ENCODE data around the gene ATP10B.
"Not testable (repeated sequence)": the region's sequence is repeated elsewhere in the genome, so short reads cannot be mapped to it uniquely, and the experiment has no call there.

ATP10B gene, protein sequence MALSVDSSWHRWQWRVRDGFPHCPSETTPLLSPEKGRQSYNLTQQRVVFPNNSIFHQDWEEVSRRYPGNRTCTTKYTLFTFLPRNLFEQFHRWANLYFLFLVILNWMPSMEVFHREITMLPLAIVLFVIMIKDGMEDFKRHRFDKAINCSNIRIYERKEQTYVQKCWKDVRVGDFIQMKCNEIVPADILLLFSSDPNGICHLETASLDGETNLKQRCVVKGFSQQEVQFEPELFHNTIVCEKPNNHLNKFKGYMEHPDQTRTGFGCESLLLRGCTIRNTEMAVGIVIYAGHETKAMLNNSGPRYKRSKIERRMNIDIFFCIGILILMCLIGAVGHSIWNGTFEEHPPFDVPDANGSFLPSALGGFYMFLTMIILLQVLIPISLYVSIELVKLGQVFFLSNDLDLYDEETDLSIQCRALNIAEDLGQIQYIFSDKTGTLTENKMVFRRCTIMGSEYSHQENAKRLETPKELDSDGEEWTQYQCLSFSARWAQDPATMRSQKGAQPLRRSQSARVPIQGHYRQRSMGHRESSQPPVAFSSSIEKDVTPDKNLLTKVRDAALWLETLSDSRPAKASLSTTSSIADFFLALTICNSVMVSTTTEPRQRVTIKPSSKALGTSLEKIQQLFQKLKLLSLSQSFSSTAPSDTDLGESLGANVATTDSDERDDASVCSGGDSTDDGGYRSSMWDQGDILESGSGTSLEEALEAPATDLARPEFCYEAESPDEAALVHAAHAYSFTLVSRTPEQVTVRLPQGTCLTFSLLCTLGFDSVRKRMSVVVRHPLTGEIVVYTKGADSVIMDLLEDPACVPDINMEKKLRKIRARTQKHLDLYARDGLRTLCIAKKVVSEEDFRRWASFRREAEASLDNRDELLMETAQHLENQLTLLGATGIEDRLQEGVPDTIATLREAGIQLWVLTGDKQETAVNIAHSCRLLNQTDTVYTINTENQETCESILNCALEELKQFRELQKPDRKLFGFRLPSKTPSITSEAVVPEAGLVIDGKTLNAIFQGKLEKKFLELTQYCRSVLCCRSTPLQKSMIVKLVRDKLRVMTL (N-terminal part only)

DNA sequence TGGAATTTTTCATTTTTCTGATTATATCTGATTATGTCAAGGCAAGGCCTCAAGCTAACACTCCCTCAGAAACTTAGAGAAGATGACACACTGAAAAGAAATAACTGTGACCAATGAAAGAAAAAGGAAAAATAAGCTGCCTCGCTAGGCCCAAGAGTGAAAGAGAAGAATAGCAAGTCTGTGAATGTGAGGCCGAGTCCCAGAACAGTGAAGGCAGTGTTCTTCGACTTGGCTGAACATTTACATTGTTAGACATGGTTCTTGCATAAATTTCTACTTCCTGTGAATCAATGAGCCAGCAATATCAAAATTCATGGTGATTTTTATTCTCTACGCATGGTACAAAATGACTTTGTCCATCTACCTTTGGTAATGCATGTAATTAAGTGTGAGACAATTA is at the start of gene ATP10B:
TSS of gene ATP10B (minus strand) at position 163 of the 400 bp plus-strand sequence. CDS start 164,137 bp downstream, outside the sequence.
- no peak for DNase-seq (ENCODE audit: low read depth in 2 of 2)

DNA sequence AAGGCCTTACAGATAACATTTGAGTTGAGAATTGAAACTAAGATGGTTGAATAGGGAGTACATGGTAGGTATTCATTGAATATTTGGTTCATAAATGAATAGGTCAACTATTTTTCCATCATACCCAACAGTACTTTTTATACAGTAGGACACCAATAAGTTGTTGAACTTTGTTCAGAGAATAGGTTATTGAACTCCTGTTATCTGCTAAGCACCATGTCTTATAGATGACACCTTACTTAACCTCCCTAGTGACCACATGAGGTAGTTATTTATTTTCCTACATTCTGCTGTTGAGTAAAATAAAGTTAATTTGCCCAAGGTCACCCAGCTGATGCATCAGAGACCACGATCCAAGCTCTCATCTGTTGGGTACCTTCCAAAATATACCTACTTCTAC is 49.6 kb upstream of the ATP10B start:
- no peak for DNase-seq (ENCODE audit: low read depth in 2 of 2)

DNA sequence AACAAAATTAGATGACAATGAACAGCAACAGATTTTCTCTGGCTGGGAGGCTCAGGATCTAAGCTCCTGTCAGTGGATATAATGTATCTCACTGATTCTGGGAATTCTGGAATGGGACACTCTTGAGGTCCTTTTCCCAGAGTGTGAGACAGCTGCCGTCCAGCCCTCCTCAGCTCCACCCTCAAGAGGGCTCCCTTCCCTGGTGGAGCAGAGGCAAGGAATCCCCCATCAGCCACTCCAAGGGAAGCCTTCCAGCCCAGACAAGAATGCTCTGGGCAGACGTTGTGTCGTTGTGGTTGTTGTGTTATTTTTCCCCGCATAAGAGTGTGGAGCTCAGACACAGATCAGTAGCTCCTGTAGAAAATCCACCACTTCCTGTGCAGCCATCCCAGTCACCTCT is 47.7 kb upstream of the ATP10B start:
- DNase-seq (ENCODE audit: low read depth in 2 of 2), result no peak

DNA sequence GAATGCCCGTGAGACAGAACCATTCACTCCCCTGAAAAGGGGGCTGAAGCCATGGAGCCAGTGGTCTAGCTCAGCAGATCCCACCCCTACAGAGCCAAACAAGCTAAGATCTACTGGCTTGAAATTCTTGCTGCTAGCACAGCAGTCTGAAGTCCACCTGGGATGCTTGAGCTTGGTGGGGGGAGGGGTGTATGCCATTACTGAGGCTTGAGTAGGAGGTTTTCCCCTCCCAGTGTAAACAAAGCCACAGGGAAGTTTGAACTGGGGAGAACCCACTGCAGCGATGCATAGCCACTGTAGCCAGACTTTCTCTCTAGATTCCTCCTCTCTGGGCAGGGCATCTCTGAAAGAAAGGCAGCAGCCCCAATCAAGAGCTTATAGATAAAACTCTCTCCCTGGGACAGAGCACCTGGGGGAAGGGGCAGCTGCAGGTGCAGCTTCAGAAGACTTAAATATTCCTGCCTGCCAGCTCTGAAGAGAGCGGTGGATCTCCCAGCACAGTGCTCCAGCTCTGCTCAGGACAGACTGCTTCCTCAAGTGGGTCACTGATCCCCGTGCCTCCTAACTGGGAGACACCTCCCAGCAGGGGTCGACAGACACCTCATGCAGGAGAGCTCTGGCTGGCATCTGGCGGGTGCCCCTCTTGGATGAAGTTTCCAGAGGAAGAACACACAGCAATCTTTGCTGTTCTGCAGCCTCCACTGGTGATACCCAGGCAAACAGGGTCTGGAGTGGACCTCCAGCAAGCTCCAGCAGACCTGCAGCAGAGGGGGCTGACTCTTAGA is 41.4 kb upstream of the ATP10B start:
- DNase-seq (ENCODE audit: low read depth in 2 of 2), result not testable (repeated sequence)

DNA sequence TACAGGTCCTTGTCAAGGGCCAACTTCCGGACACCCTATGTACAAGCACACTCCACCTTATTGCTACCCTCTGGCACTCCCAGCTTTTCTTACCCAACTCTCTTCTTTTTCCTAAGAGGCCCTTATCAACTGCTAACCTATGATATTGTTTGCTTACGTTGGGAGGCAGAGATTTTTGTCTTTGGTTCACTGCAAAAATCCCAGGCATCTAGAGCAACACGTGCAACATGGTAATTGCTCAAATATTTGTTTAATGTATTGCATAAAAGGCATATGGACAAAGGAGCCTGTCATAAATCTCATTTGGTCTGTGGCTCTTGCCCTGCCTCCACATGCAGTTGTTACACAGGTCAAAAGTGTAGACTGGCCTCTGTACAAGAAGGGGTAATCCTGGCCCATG is 35.8 kb upstream of the ATP10B start:
- no peak for DNase-seq (ENCODE audit: low read depth in 2 of 2)

DNA sequence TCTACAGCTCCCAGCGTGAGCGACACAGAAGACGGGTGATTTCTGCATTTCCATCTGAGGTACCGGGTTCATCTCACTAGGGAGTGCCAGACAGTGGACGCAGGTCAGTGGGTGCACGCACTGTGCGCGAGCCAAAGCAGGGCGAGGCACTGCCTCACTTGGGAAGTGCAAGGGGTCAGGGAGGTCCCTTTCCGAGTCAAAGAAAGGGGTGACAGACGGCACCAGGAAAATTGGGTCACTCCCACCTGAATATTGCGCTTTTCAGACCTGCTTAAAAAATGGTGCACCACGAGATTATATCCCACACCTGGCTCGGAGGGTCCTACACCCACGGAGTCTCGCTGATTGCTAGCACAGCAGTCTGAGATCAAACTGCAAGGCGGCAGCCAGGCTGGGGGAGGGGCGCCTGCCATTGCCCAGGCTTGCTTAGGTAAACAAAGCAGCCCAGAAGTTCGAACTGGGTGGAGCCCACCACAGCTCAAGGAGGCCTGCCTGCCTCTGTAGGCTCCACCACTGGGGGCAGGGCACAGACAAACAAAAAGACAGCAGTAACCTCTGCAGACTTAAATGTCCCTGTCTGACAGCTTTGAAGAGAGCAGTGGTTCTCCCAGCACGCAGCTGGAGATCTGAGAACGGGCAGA is 21.7 kb upstream of the ATP10B start:
- not testable (repeated sequence) for DNase-seq (ENCODE audit: low read depth in 2 of 2)

DNA sequence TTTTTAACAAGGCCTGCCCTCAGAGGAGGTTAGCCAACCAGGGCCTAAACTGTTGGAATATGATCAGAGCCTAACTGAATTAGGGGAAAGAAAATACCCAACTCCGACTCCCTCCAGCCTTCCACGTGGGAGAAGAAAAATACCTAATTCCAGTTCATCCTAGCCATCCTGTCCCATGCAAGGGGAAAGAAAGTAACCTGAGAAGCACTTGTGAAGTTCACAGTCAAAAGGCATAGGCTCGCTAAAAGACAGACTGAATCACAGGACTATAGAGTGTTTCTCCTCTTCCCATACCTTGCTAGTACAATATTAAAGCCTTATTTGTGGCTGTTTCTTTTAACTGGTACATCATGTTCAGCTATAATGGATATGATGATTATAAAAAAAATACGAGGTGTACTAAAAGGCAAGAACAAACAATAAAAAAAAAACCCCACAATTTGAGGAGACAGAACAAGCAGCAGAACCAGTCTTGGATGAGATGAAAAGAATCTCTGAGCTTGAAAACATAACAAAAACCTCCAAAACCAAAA is 18.0 kb upstream of the ATP10B start:
- DNase-seq (ENCODE audit: low read depth in 2 of 2), result no peak

DNA sequence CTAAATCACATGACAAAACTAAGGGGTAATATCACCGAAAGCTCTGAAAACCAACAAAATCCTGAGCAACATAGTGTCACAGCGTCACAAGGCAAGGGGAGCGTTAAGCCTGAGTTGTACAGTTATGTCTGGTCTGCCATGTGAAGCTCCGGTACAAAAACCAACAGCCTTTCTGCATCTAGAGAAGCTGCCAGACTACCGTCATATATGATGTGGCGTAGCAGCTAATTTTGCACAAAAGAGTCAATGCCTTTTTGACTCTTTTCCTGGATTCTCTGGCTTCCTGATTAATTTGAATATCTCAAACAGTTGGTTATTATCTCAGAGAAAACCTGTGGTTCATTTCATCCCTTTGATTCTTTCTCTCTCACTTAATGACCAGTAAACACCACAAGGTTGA is 16.0 kb upstream of the ATP10B start:
- no peak for DNase-seq (ENCODE audit: low read depth in 2 of 2)

DNA sequence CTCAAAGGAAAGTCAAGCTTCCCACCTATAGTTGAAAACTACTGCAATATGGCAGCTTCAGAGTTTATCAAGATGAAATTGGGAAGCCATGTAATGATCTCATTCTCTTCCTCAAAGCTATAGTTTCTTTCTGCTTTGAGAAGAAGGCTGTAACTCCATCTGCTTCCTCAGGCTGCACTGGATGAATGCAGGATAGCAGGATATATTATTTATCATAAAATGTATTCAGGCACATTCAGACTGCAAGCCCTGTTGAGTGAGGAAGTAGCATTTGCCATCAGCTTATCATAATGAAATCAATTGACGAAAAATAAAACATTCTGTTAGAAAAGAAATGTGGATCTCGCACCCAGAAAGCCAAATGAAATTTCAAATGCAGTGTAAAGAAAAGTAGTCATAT is 560 bp downstream of the ATP10B start:
- no peak for DNase-seq (ENCODE audit: low read depth in 2 of 2)

DNA sequence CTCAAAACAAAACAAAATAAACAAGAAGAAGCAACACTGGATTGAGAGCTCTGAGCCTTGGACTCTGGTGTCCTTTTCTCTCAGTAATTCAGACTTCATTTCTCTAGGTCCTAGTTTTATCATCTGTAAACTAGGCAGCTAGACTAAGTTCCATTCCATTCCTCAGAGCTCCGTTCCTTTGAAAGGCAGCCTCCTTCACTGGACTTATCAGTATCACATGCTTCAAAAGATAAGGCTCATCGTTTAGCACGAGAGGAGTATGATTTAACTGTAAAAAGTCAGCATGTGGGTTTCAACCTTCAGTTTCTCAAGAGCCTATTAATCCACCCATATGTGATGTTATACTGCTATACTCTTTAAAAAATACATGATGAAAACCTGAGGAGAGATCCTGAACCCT is 1.6 kb downstream of the ATP10B start:
- DNase-seq (ENCODE audit: low read depth in 2 of 2), result no peak

DNA sequence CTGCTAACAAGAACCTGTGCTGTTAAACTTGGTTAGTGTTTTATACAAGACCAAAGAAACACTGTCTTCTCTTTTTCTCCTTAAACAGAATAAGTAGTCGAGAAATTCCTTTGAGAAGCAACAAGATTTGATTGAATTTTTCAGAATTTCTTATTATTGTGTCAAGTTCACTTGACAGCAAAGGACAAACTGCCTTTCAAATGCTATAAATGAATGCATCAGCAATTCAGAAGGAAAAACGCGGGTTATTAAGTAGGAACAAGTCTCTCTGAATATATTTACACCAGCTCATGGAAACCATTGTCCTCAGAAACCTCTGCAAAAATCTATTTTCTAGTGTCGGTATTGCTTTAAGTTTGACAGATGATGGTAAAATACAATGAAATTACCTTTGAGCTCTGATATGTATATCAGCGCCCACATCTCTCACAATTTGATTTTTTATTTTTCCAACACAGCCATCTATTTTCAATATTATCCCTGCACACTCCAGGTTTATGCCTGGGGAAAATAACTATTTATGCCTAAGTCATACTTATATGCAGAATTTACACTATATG is 4.4 kb downstream of the ATP10B start:
- DNase-seq (ENCODE audit: low read depth in 2 of 2), result no peak

DNA sequence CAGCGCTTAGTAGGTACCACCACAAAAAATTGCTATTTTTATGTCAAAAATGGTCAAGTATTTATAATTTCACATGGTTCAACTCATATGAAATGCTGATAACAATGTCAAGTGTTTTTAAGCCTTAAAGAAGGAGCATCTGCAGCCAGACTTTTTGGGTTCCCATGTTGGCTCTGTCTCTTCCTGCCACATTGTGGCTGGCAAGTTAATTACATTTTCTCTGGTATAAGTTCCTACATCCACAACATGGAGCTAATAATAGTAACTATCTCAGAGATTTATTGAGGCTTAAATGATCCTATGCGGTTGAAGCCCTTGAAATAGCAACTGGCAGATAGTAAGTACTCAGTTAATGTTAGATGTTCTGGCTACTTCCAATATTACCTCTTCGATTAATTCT is 5.4 kb downstream of the ATP10B start:
- no peak for DNase-seq (ENCODE audit: low read depth in 2 of 2)

DNA sequence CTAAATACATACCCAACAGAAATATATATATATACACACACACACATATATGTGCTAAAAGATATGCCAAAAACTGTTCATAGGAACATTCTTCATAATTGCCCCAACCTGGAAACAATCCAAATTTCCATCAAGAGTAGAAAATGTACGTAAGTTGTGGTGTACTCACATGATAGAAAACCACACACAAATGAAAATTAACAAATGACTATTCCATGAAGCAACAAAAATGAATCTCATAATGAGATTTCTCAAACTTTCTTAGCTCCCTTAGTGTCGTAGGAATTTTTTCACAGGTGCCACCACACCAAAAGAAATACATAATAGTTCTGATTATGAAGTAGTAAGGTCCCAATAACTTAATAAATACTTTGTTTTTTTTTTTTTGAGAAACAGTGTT is 7.8 kb downstream of the ATP10B start:
- DNase-seq (ENCODE audit: low read depth in 2 of 2), result no peak

DNA sequence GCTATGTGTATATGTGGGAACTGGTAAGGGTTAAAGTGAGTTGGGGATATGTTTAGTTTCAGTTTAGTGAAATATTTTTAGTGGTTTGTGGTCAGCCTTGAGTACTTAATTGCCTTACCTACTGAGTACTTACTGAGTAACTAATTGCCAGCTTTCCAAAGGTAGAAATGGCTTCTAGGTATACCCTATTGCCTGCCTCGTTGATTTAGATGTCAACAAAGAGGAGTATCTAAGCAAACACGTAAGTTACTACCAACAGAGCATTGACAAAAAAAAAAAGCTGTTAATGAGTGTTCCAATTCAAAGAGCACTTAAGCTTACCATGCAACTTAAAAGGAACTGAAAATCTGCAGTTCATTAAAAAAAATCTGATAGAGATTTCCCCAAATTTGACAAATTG is 8.8 kb downstream of the ATP10B start:
- no peak for DNase-seq (ENCODE audit: low read depth in 2 of 2)

DNA sequence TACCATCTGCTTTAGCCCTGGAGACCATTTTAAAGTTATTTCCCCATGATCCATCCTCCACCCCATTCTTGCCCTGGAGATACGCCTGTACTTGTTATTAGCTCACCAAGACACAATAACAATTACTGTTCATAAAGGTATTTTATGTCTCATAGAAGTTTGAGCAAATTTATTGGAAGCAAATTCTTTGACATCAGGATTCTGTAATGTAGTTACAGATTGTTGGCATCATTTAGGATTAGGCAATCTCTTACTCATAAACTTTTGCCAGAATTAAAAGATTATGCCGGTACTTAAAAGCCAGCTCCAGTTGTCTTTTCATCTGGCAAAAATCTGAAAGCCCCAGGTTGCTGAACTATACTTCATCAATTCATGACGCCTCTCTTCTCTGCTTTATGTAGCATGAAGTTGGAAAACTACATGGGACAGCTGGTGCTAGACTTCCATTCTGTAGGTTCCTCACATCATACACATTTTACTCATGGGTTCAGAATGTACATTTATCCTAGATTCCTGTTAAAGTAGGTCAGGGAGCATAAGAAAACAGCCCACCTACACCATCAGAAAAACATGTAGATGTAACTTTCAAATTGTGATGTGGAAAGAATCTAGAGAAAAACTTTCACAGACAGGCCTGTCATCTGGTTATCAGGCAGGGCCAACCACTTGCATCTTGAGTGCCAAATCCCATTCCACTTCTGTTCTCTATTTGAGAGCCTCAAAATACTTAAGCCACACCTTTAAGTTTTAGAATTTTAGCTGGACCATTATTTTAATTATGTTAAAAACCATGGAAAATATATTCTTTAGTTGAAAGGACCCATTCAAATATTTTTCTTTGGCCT is 14.0 kb downstream of the ATP10B start:
- DNase-seq (ENCODE audit: low read depth in 2 of 2), result no peak

DNA sequence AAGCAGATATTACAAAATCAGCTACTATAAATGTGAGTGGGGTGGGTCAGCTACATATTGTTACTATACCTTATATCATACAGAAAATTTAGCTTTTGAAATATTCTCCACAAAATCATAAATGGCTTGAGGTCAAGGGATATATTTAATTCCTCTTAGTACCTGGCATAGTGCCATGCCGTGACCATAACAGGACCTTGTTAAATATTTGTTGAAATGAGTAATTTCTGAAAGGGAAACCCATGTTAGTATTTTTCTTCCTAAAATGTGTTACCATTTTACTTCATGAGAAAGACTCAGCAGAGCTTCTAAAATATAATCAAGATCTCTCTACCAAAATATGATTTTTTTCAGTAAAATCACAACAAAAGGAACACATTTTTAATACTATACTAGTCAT is 14.8 kb downstream of the ATP10B start:
- DNase-seq (ENCODE audit: low read depth in 2 of 2), result no peak

DNA sequence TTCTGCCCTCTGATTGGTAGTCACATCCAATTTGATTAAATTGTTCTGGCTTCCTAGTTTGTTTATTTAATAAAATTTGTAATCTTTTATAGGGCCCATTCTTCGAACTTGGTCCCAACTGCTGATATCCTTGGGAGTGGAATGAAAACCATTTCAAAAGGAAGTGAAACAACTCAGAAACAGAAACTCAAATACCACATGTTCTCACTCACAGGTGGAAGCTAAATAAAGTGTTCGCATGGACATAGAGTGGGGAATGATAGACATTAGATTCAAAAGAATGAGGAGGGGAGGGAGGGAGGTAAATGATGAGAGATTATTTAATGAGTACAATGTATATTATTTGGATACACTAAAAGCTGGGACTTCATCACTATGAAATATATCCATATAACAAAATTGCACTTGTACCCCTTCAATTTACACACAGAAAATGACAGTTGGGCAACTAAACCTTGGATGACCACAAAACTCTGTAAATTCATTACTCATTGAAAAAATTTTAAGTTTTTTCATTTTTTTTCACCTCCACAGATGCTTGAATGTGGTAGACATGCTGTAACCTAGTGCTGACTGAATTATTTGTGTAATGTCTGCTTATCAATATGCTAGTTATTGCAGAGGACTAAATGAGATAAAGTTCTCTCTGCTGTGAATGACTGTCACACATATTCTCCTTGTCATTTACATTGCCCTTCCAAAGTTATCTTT is 16.0 kb downstream of the ATP10B start:
- no peak for DNase-seq (ENCODE audit: low read depth in 2 of 2)

DNA sequence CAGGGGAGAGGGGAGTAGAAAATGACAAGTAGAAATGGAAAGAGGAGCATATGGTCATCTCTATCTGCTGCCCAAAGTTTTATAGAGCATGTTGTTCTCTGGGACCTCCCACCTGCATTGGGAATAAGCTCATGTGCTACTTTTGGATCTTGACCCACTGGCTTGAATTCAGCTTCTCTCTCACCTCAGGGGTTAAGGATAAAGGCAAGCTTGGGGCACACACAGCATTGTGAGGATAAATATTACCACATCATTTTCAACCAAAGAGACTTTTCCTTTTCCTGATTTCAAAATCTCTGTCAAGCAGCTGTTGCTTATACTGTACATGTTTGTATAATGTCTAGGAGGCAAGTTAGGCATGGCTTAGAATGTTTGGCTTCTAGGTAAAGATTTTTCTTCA is 16.6 kb downstream of the ATP10B start:
- no peak for DNase-seq (ENCODE audit: low read depth in 2 of 2)

DNA sequence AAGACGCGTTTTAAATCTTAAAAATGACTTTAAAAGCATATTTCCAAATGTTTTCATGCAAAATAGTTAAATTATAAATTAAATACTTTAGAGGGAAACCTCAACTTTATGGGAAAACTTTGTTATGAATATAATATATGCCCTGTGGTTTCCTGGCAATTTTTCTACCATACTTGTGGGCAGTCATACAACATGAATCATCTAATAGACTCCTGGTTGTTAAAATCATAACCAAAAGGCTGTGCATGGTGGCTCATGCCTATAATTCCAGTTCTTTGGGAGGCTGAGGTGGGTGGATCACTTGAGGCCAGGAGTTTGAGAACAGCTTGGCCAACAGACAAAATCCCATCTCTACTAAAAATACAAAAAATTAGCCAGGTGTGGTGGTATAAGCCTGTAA is 18.2 kb downstream of the ATP10B start:
- no peak for DNase-seq (ENCODE audit: low read depth in 2 of 2)
